Calu3 (cell line): ENCODE measurements around the gene PIK3R1. TPM values are rescaled to one million over a fixed set of nuclear protein-coding genes. Genes with fewer than 3 reads are reported as not detected.

ENCODE experiments used
- BruUV-seq: library from RNA; stranded (reverse); fragments of 400-500 nt; replicated peaks from 2 replicates; lab custom pipeline; 2021; lab: Mats Ljungman, UMichigan
- CTCF ChIA-PET: fragments of 300-600 bp; sonication (Branson Sonifier 250); formaldehyde crosslinking; loops from one replicate; lab custom pipeline; 2022; ENCODE audit warnings: antibody characterized with exemption; lab: Charles Lee
- DNase-seq: peaks from one replicate; pipeline ENCODE4 v3.0.0; 2022
- H3K27ac Mint-ChIP-seq: one replicate; pipeline ENCODE4 v1.8.0; 2022; ENCODE audit warnings: mixed read lengths; ENCODE audit not compliant: unreplicated experiment
- H3K27me3 Mint-ChIP-seq: one replicate; pipeline ENCODE4 v1.8.0; 2022; ENCODE audit warnings: mixed read lengths; ENCODE audit not compliant: unreplicated experiment
- H3K36me3 Mint-ChIP-seq: one replicate; pipeline ENCODE4 v1.8.0; 2022; ENCODE audit warnings: mild to moderate bottlenecking, moderate library complexity, mixed read lengths; ENCODE audit not compliant: insufficient read depth, unreplicated experiment
- H3K4me1 Mint-ChIP-seq: one replicate; pipeline ENCODE4 v1.8.0; 2022; ENCODE audit warnings: mild to moderate bottlenecking, low read depth, mixed read lengths; ENCODE audit not compliant: unreplicated experiment
- H3K4me3 Mint-ChIP-seq: one replicate; pipeline ENCODE4 v1.8.0; 2022; ENCODE audit warnings: mild to moderate bottlenecking, low read depth, moderate library complexity, mixed read lengths; ENCODE audit not compliant: unreplicated experiment
- H3K9me3 Mint-ChIP-seq: one replicate; pipeline ENCODE4 v1.8.0; 2022; ENCODE audit warnings: low read depth, mixed read lengths; ENCODE audit not compliant: unreplicated experiment
- intact Hi-C: fragments of 100-400 bp; cut with micrococcal nuclease; formaldehyde crosslinking; loops from one replicate; pipeline ENCODE4 v1.10.0; 2022; ENCODE audit not compliant: unreplicated experiment
- total RNA-seq: library from RNA; stranded (reverse); gene quantifications from 2 replicates; pipeline ENCODE4 v1.2.3, GENCODE V29; 2022
- TF ChIP-seq, protein P1 (sequence below): fragments of 200-600 bp; IDR thresholded peaks from one replicate; pipeline ENCODE4 v1.8.0; 2022; ENCODE audit warnings: antibody characterized with exemption; ENCODE audit not compliant: unreplicated experiment

PIK3R1 gene
- total RNA-seq, 1 experiment from 2014 or later = 74.8 TPM

DNA sequence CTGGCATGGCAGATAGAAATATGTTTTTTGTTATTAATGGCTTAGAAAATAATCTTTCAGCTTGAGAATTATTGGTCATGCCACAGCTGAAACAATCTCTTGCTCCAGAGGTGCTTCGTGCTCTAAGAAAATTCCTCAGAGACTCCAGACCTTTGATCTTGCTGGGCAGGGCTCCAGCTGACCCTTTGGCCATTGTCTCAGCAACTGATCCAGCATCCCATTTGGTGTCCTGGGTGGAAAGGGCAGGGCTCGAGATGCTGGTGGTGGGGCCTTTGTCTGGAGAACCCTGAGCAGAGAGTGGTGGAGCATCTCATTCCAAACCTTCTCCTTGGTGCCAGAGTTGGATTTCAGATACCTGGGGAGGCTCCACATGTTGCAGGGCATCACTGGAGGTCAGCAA is 43.2 kb upstream of the PIK3R1 start:
- intact Hi-C loops = no loop called here
- BruUV-seq = no TSS peak

DNA sequence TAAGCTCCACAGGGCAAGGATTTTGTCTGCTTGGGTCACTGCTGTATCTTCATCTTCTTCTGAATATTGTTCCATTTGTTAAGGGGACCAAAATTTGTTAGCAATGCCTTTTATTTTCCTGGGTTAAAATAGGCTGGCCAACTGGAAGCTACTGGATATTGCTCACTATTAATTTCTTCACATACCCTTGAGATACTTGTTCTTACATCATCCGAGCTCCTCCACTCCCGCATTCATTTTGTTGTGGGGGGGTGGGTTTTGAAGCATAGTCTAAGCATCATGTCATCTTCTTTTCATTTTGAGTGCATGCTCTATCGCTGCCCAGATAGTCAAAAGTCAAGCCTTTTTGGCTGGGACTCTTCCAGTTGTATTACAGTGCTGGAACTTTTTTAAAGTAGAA is 42.5 kb upstream of the PIK3R1 start:
- no peak overlapping the region for H3K27ac Mint-ChIP-seq
- no peak for DNase-seq
- no peaks in the 10 kb centered on the region for H3K4me1 Mint-ChIP-seq

More for the DNA sequence above, 43.2 kb upstream of the PIK3R1 start:
- TF ChIP-seq, protein P1, sequence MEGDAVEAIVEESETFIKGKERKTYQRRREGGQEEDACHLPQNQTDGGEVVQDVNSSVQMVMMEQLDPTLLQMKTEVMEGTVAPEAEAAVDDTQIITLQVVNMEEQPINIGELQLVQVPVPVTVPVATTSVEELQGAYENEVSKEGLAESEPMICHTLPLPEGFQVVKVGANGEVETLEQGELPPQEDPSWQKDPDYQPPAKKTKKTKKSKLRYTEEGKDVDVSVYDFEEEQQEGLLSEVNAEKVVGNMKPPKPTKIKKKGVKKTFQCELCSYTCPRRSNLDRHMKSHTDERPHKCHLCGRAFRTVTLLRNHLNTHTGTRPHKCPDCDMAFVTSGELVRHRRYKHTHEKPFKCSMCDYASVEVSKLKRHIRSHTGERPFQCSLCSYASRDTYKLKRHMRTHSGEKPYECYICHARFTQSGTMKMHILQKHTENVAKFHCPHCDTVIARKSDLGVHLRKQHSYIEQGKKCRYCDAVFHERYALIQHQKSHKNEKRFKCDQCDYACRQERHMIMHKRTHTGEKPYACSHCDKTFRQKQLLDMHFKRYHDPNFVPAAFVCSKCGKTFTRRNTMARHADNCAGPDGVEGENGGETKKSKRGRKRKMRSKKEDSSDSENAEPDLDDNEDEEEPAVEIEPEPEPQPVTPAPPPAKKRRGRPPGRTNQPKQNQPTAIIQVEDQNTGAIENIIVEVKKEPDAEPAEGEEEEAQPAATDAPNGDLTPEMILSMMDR = no peak
- no peak for DNase-seq
- no peak overlapping the region for H3K4me3 Mint-ChIP-seq
- no peak overlapping the region for H3K27ac Mint-ChIP-seq
- no peaks in the 10 kb centered on the region for H3K27me3 Mint-ChIP-seq
- H3K36me3 Mint-ChIP-seq = no peaks in the 10 kb centered on the region
- CTCF ChIA-PET = no interaction called here
- no peaks in the 10 kb centered on the region for H3K9me3 Mint-ChIP-seq
- no peaks in the 10 kb centered on the region for H3K4me1 Mint-ChIP-seq

DNA sequence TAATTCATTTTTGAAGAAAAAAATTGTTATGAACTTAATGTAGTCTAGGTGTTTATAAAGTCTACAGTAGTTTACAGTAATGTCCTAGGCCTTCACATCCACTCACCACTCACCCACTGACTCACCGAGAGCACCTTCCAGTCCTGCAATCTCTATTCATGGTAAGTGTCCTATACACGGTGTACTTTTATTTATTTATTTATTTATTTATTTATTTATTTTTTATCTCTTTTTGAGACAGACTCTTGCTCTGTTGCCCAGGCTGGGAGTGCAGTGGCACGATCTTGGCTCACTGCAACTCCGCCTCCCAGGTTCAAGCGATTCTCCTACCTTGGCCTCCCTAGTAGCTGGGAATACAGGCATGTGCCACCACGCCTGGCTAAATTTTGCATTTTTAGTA is 39.3 kb upstream of the PIK3R1 start:
- TF ChIP-seq, protein P1 = no peak
- H3K9me3 Mint-ChIP-seq = no peaks in the 10 kb centered on the region
- CTCF ChIA-PET = no interaction called here
- peaks cover 6% of the 10 kb centered on the region for H3K4me1 Mint-ChIP-seq
- H3K4me3 Mint-ChIP-seq = no peak overlapping the region
- no peaks in the 10 kb centered on the region for H3K27me3 Mint-ChIP-seq
- intact Hi-C loops = no loop called here
- no peaks in the 10 kb centered on the region for H3K36me3 Mint-ChIP-seq
- BruUV-seq = no TSS peak
- DNase-seq = no peak
- H3K27ac Mint-ChIP-seq = no peak overlapping the region

More for the DNA sequence above, 42.5 kb upstream of the PIK3R1 start:
- H3K27me3 Mint-ChIP-seq = no peaks in the 10 kb centered on the region
- H3K9me3 Mint-ChIP-seq = no peaks in the 10 kb centered on the region
- no peaks in the 10 kb centered on the region for H3K36me3 Mint-ChIP-seq
- CTCF ChIA-PET = no interaction called here
- intact Hi-C loops = no loop called here
- TF ChIP-seq, protein P1 = no peak
- no TSS peak for BruUV-seq
- H3K4me3 Mint-ChIP-seq = no peak overlapping the region

DNA sequence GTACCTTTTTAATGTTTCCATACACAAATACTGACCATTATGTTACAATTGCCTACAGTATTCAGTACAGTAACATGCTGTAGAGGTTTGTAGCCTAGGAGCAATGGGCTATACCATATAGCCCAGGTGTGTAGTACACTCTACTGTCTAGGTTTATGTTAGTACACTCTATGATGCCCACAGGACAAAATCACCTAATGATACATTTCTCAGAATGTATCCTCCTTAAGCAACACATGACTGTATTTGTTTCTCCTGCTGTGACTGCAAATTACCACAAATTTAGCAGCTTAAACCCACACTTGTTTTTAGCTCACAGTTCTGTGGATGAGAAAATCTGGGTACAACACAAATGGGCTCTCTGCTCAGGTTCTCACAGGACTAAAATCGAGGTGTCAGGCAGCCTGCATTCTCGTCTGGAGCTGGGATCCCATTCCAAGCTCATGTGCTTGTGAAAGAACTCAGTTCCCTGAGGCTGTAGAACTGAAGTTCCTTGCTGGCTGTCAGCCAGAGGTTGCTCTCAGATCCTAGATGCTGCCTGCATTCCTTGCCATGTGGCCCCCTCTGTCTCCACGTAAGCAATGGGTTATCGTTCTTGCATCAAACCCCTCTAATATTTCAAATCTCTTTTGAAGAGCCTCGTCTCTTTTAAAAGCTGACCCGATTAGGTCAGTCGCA is 38.6 kb upstream of the PIK3R1 start:
- TF ChIP-seq, protein P1 = no peak
- no peak for DNase-seq
- no peaks in the 10 kb centered on the region for H3K36me3 Mint-ChIP-seq
- intact Hi-C loops = no loop called here
- CTCF ChIA-PET = no interaction called here
- no peak overlapping the region for H3K27ac Mint-ChIP-seq
- H3K9me3 Mint-ChIP-seq = no peaks in the 10 kb centered on the region
- H3K4me1 Mint-ChIP-seq = peaks cover 10% of the 10 kb centered on the region
- no peak overlapping the region for H3K4me3 Mint-ChIP-seq
- H3K27me3 Mint-ChIP-seq = no peaks in the 10 kb centered on the region
- no TSS peak for BruUV-seq
